Nephron progenitor cell (in vitro differentiated cells): Measurements from ENCODE around the gene NR2F1.
A peak's percentile ranks its signal among the peaks of the same experiment; 100 is the strongest.

Experiments used
- DNase-seq: peaks from one replicate; pipeline ENCODE4 v3.0.0; 2021
- H3K27ac Mint-ChIP-seq: 2 replicates; pipeline ENCODE4 v1.8.0; 2021; ENCODE audit warnings: mild to moderate bottlenecking, moderate library complexity, mixed read lengths
- H3K27me3 Mint-ChIP-seq: 2 replicates; pipeline ENCODE4 v1.8.0; 2021; ENCODE audit warnings: mild to moderate bottlenecking, low read depth, mixed read lengths; ENCODE audit not compliant: poor library complexity
- H3K36me3 Mint-ChIP-seq: 2 replicates; pipeline ENCODE4 v1.8.0; 2021; ENCODE audit warnings: low read depth, mixed read lengths
- H3K4me1 Mint-ChIP-seq: 2 replicates; pipeline ENCODE4 v1.8.0; 2021; ENCODE audit warnings: mixed read lengths
- H3K4me3 Mint-ChIP-seq: 2 replicates; pipeline ENCODE4 v1.8.0; 2021; ENCODE audit warnings: mild to moderate bottlenecking, moderate library complexity, mixed read lengths
- H3K9me3 Mint-ChIP-seq: 2 replicates; pipeline ENCODE4 v1.8.0; 2021; ENCODE audit warnings: mild to moderate bottlenecking, moderate library complexity, mixed read lengths
- CTCF ChIP-seq: fragments of 200-600 bp; sonication (generic); IDR thresholded peaks from 2 replicates; pipeline ENCODE4 v1.5.0; 2021; ENCODE audit warnings: antibody characterized with exemption

NR2F1 gene

GRCh38 chr5:93594591-93595419, 11.8 kb downstream of the NR2F1 start:
- peak; percentile 7 for TF ChIP-seq CTCF
- H3K27ac Mint-ChIP-seq = no peak overlapping the region
- peak; percentile 51 for DNase-seq
- H3K9me3 Mint-ChIP-seq = peaks cover 4% of the 10 kb centered on the region
- H3K36me3 Mint-ChIP-seq = peaks cover 57% of the 10 kb centered on the region
- peaks cover 6% of the 10 kb centered on the region for H3K27me3 Mint-ChIP-seq
- H3K4me3 Mint-ChIP-seq = peak overlapping the region; percentile 72
- H3K4me1 Mint-ChIP-seq = peaks cover 70% of the 10 kb centered on the region

- H3K9me3 Mint-ChIP-seq = peaks cover 4% of the 10 kb centered on the region
- no peak overlapping the region for H3K27ac Mint-ChIP-seq
- H3K36me3 Mint-ChIP-seq = peaks cover 49% of the 10 kb centered on the region
- peaks cover 62% of the 10 kb centered on the region for H3K4me1 Mint-ChIP-seq
- DNase-seq = no peak
- no peaks in the 10 kb centered on the region for H3K27me3 Mint-ChIP-seq
- no peak for TF ChIP-seq CTCF
- peak overlapping the region; percentile 63 for H3K4me3 Mint-ChIP-seq
Observed at GRCh38 chr5:93595420-93596147, 12.6 kb downstream of the NR2F1 start.

- peaks cover 55% of the 10 kb centered on the region for H3K4me1 Mint-ChIP-seq
- peaks cover 42% of the 10 kb centered on the region for H3K36me3 Mint-ChIP-seq
- DNase-seq = no peak
Observed at GRCh38 chr5:93596310-93596675, 13.3 kb downstream of the NR2F1 start.

GRCh38 chr5:93596676-93597490, 13.9 kb downstream of the NR2F1 start:
- Mint-ChIP-seq H3K4me3 (peak overlapping the region; percentile 44), H3K4me1 (peaks cover 49% of the 10 kb centered on the region), H3K36me3 (peaks cover 36% of the 10 kb centered on the region), H3K27me3 (no peaks in the 10 kb centered on the region), H3K9me3 (peaks cover 4% of the 10 kb centered on the region), H3K27ac (no peak overlapping the region)
- peak; percentile 57 for DNase-seq
- peak; percentile 31 for TF ChIP-seq CTCF

More at GRCh38 chr5:93596310-93596675, 13.3 kb downstream of the NR2F1 start:
- peak overlapping the region; percentile 63 for H3K4me3 Mint-ChIP-seq
- H3K27ac Mint-ChIP-seq = no peak overlapping the region
- peaks cover 4% of the 10 kb centered on the region for H3K9me3 Mint-ChIP-seq
- H3K27me3 Mint-ChIP-seq = no peaks in the 10 kb centered on the region
- no peak for TF ChIP-seq CTCF

GRCh38 chr5:93598091-93599000, 15.3 kb downstream of the NR2F1 start:
- Mint-ChIP-seq H3K27me3 (no peaks in the 10 kb centered on the region), H3K4me1 (peaks cover 36% of the 10 kb centered on the region), H3K9me3 (peaks cover 4% of the 10 kb centered on the region), H3K4me3 (peak overlapping the region; percentile 5), H3K27ac (no peak overlapping the region), H3K36me3 (peaks cover 22% of the 10 kb centered on the region)
- peak; percentile 42 for DNase-seq
- no peak for TF ChIP-seq CTCF
